ENCODE measurements around the gene GATAD2A. TPM values are rescaled to one million over a fixed set of nuclear protein-coding genes. Genes with fewer than 3 reads are reported as not detected.

Gene GATAD2A
- total RNA-seq, 1 experiment from 2014 or later, result 126 TPM

GRCh38 chr19:19517235-19517619 is 111.8 kb downstream of the GATAD2A start:
- CTCF ChIA-PET, result no interaction called here
- Histone ChIP-seq H3K36me3 (ENCODE audit: control insufficient read depth, insufficient read depth, low read length) (no peaks in the 10 kb centered on the region), H3K9me3 (no peaks in the 10 kb centered on the region), H3K4me3 (ENCODE audit: low read depth, low read length) (peak overlapping the region; percentile 10; the same call in 1 of the 2 replicates), H3K27me3 (replicated peaks; ENCODE audit: control insufficient read depth, insufficient read depth, low read length) (no peaks in the 10 kb centered on the region), H3K4me1 (no peaks in the 10 kb centered on the region)
- no peak overlapping the region for H3K27ac Mint-ChIP-seq (ENCODE audit: unreplicated experiment)
- DNase-seq, result no peak
- intact Hi-C loops (cut with micrococcal nuclease; ENCODE audit: unreplicated experiment), result no loop called here
- no peaks in the 10 kb centered on the region for H3K27me3 Mint-ChIP-seq (ENCODE audit: insufficient read depth, unreplicated experiment)
- TSS peak; percentile 66 for BruUV-seq (replicated peaks)
- H3K36me3 Mint-ChIP-seq (ENCODE audit: insufficient read depth, unreplicated experiment), result peaks cover 51% of the 10 kb centered on the region
- POLR2A ChIA-PET, result interaction anchor here (0.7 kb wide), 1 partner anchor 153 kb away, joined by 5 read pairs; no protein-coding TSS in a partner anchor
- TF ChIP-seq, protein P1, sequence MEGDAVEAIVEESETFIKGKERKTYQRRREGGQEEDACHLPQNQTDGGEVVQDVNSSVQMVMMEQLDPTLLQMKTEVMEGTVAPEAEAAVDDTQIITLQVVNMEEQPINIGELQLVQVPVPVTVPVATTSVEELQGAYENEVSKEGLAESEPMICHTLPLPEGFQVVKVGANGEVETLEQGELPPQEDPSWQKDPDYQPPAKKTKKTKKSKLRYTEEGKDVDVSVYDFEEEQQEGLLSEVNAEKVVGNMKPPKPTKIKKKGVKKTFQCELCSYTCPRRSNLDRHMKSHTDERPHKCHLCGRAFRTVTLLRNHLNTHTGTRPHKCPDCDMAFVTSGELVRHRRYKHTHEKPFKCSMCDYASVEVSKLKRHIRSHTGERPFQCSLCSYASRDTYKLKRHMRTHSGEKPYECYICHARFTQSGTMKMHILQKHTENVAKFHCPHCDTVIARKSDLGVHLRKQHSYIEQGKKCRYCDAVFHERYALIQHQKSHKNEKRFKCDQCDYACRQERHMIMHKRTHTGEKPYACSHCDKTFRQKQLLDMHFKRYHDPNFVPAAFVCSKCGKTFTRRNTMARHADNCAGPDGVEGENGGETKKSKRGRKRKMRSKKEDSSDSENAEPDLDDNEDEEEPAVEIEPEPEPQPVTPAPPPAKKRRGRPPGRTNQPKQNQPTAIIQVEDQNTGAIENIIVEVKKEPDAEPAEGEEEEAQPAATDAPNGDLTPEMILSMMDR (IDR thresholded peaks at IDR 0.05; ENCODE audit: insufficient read depth in 1 of 2, low read depth in 1 of 2, low read length in 1 of 2, severe bottlenecking in 1 of 2, unreplicated experiment in 1 of 2), result no peak
- peak overlapping the region; percentile 85 for H3K4me3 Mint-ChIP-seq (ENCODE audit: unreplicated experiment)
- no peaks in the 10 kb centered on the region for H3K9me3 Mint-ChIP-seq (ENCODE audit: unreplicated experiment)
- no peaks in the 10 kb centered on the region for H3K4me1 Mint-ChIP-seq (ENCODE audit: low read depth, unreplicated experiment)

DNA sequence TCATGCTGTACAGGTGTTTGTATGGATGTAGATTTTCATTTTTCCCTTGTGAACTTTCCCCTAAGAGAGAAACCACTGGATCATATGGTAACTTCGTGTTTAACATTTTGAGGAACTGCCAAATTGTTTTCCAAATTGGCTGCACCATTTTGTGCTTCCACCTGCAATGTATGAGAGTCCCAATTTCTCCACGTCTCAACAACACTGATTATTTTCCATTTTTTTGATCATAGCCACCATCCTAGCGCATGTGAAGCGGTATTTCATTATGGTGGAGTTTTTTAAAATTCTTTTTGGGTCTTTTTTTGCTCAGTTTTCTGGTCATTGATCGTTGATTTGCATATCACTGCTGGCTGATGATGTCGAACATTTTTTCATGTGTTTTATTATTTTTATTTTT is 115.5 kb downstream of the GATAD2A start:
- POLR2A ChIA-PET, result no interaction called here
- no peaks in the 10 kb centered on the region for H3K4me1 ChIP-seq
- Mint-ChIP-seq H3K36me3 (ENCODE audit: insufficient read depth, unreplicated experiment) (peaks cover 40% of the 10 kb centered on the region), H3K9me3 (ENCODE audit: unreplicated experiment) (no peaks in the 10 kb centered on the region), H3K27me3 (ENCODE audit: insufficient read depth, unreplicated experiment) (no peaks in the 10 kb centered on the region), H3K4me1 (ENCODE audit: low read depth, unreplicated experiment) (no peaks in the 10 kb centered on the region), H3K27ac (ENCODE audit: unreplicated experiment) (no peak overlapping the region), H3K4me3 (ENCODE audit: unreplicated experiment) (no peak overlapping the region)
- BruUV-seq (replicated peaks), result no TSS peak
- CTCF ChIA-PET, result no interaction called here
- H3K36me3 ChIP-seq (ENCODE audit: control insufficient read depth, insufficient read depth, low read length), result no peaks in the 10 kb centered on the region
- no peaks in the 10 kb centered on the region for H3K9me3 ChIP-seq
- no peak overlapping the region for H3K4me3 ChIP-seq (ENCODE audit: low read depth, low read length)
- intact Hi-C loops (cut with micrococcal nuclease; ENCODE audit: unreplicated experiment), result no loop called here
- H3K27me3 ChIP-seq (replicated peaks; ENCODE audit: control insufficient read depth, insufficient read depth, low read length), result no peaks in the 10 kb centered on the region
- DNase-seq, result no peak
- TF ChIP-seq, protein P1 (IDR thresholded peaks at IDR 0.05; ENCODE audit: insufficient read depth in 1 of 2, low read depth in 1 of 2, low read length in 1 of 2, severe bottlenecking in 1 of 2, unreplicated experiment in 1 of 2), result no peak

- H3K4me1 ChIP-seq, result no peaks in the 10 kb centered on the region
- Mint-ChIP-seq H3K36me3 (ENCODE audit: insufficient read depth, unreplicated experiment) (peaks cover 48% of the 10 kb centered on the region), H3K9me3 (ENCODE audit: unreplicated experiment) (no peaks in the 10 kb centered on the region), H3K4me3 (ENCODE audit: unreplicated experiment) (no peak overlapping the region), H3K4me1 (ENCODE audit: low read depth, unreplicated experiment) (no peaks in the 10 kb centered on the region), H3K27ac (ENCODE audit: unreplicated experiment) (no peak overlapping the region), H3K27me3 (ENCODE audit: insufficient read depth, unreplicated experiment) (no peaks in the 10 kb centered on the region)
- no peaks in the 10 kb centered on the region for H3K36me3 ChIP-seq (ENCODE audit: control insufficient read depth, insufficient read depth, low read length)
- DNase-seq, result no peak
- TF ChIP-seq, protein P1 (IDR thresholded peaks at IDR 0.05; ENCODE audit: insufficient read depth in 1 of 2, low read depth in 1 of 2, low read length in 1 of 2, severe bottlenecking in 1 of 2, unreplicated experiment in 1 of 2), result no peak
- no peaks in the 10 kb centered on the region for H3K27me3 ChIP-seq (replicated peaks; ENCODE audit: control insufficient read depth, insufficient read depth, low read length)
- intact Hi-C loops (cut with micrococcal nuclease; ENCODE audit: unreplicated experiment), result no loop called here
- CTCF ChIA-PET, result no interaction called here
- no TSS peak for BruUV-seq (replicated peaks)
- H3K4me3 ChIP-seq (ENCODE audit: low read depth, low read length), result no peak overlapping the region
- H3K9me3 ChIP-seq, result no peaks in the 10 kb centered on the region
- POLR2A ChIA-PET, result no interaction called here
Observed at GRCh38 chr19:19523177-19523576, 117.7 kb downstream of the GATAD2A start.
